Testis (tissue), 2 donors: ENCODE results near the gene TENM4.

Experiments used
- CTCF ChIP-seq, 3 experiments: fragments of 450-650 bp in 2 of 3; fragments of 200-600 bp in 1 of 3; sonication (generic) in 1 of 3; IDR thresholded peaks; one replicate each; pipeline ENCODE4 v1.5.1; 2016 to 2019; ENCODE audit warnings: antibody characterized with exemption in 3 of 3, mild to moderate bottlenecking in 2 of 3, moderate library complexity in 1 of 3
- POLR2A ChIP-seq: fragments of 450-650 bp; IDR thresholded peaks from one replicate; pipeline ENCODE4 v1.6.1; 2017; ENCODE audit warnings: antibody characterized with exemption, mild to moderate bottlenecking, moderate library complexity

- TF ChIP-seq CTCF (IDR thresholded peaks at IDR 0.05): no peak
- no peak for TF ChIP-seq POLR2A
Measured at GRCh38 chr11:79415411-79415810, 25.4 kb downstream of the TENM4 start.
